ENCODE results near the gene GIMD1.
"Not testable (repeated sequence)": the region's sequence is repeated elsewhere in the genome, so short reads cannot be mapped to it uniquely, and the experiment has no call there.

GIMD1 gene

GRCh38 chr4:106368678-106369077, at the start of gene GIMD1:
Gene GIMD1, minus strand, starts transcription at chr4:106368778. Its CDS starts 1,343 bp downstream, at chr4:106367435.
- Histone ChIP-seq H3K9me3 (ENCODE audit: control insufficient read depth, insufficient read depth, low read depth, low read length) (no peaks in the 10 kb centered on the region), H3K27ac (ENCODE audit: low read depth, low read length) (no peak within 1 kb of the TSS), H3K9ac (ENCODE audit: low read length) (no peak within 1 kb of the TSS), H3K27me3 (ENCODE audit: control insufficient read depth, insufficient read depth, low read length) (no peaks in the 10 kb centered on the region), H3K4me1 (ENCODE audit: control insufficient read depth, insufficient read depth, low read length) (peaks cover 10% of the 10 kb centered on the region), H3K36me3 (ENCODE audit: control insufficient read depth, insufficient read depth, low read length) (no peaks in the 10 kb centered on the region), H3K4me3 (ENCODE audit: low read depth, low read length) (no peak within 1 kb of the TSS)

- Histone ChIP-seq H3K36me3 (ENCODE audit: control insufficient read depth, insufficient read depth, low read length) (no peaks in the 10 kb centered on the region), H3K4me3 (ENCODE audit: low read depth, low read length) (no peak overlapping the region), H3K27ac (ENCODE audit: low read depth, low read length) (no peak overlapping the region), H3K27me3 (ENCODE audit: control insufficient read depth, insufficient read depth, low read length) (no peaks in the 10 kb centered on the region), H3K9ac (ENCODE audit: low read length) (no peak overlapping the region), H3K9me3 (ENCODE audit: control insufficient read depth, insufficient read depth, low read depth, low read length) (no peaks in the 10 kb centered on the region), H3K4me1 (ENCODE audit: control insufficient read depth, insufficient read depth, low read length) (peaks cover 35% of the 10 kb centered on the region)
Measured at GRCh38 chr4:106414366-106414765, 45.8 kb upstream of the GIMD1 start.

- Histone ChIP-seq H3K36me3 (ENCODE audit: control insufficient read depth, insufficient read depth, low read length) (no peaks in the 10 kb centered on the region), H3K9ac (ENCODE audit: low read length) (peak overlapping the region; percentile 56), H3K9me3 (ENCODE audit: control insufficient read depth, insufficient read depth, low read depth, low read length) (0 out of 2 replicates have a peak, but pooled peaks cover 4% of the 10 kb centered on the region), H3K27ac (ENCODE audit: low read depth, low read length) (peak overlapping the region; percentile 89; the same call in 1 of the 2 replicates), H3K27me3 (ENCODE audit: control insufficient read depth, insufficient read depth, low read length) (no peaks in the 10 kb centered on the region), H3K4me1 (ENCODE audit: control insufficient read depth, insufficient read depth, low read length) (peaks cover 37% of the 10 kb centered on the region), H3K4me3 (ENCODE audit: low read depth, low read length) (no peak overlapping the region; the same call in 1 of the 2 replicates)
Measured at GRCh38 chr4:106409901-106410889, 41.6 kb upstream of the GIMD1 start.

- H3K9me3 ChIP-seq (ENCODE audit: control insufficient read depth, insufficient read depth, low read depth, low read length); H3K36me3 ChIP-seq (ENCODE audit: control insufficient read depth, insufficient read depth, low read length); H3K9ac ChIP-seq (ENCODE audit: low read length); H3K4me3 ChIP-seq (ENCODE audit: low read depth, low read length); H3K27ac ChIP-seq (ENCODE audit: low read depth, low read length); H3K27me3 ChIP-seq (ENCODE audit: control insufficient read depth, insufficient read depth, low read length): not testable (repeated sequence)
- peaks cover 33% of the 10 kb centered on the region for H3K4me1 ChIP-seq (ENCODE audit: control insufficient read depth, insufficient read depth, low read length)
Measured at GRCh38 chr4:106408004-106408403, 39.4 kb upstream of the GIMD1 start.

- H3K4me1 ChIP-seq (ENCODE audit: control insufficient read depth, insufficient read depth, low read length): no peaks in the 10 kb centered on the region
- H3K36me3 ChIP-seq (ENCODE audit: control insufficient read depth, insufficient read depth, low read length): no peaks in the 10 kb centered on the region
- peaks cover 21% of the 10 kb centered on the region; the same call in 1 of the 2 replicates for H3K9me3 ChIP-seq (ENCODE audit: control insufficient read depth, insufficient read depth, low read depth, low read length)
- no peak overlapping the region for H3K9ac ChIP-seq (ENCODE audit: low read length)
- no peaks in the 10 kb centered on the region for H3K27me3 ChIP-seq (ENCODE audit: control insufficient read depth, insufficient read depth, low read length)
- no peak overlapping the region for H3K27ac ChIP-seq (ENCODE audit: low read depth, low read length)
- no peak overlapping the region for H3K4me3 ChIP-seq (ENCODE audit: low read depth, low read length)
Measured at GRCh38 chr4:106401157-106401556, 32.6 kb upstream of the GIMD1 start.

DNA sequence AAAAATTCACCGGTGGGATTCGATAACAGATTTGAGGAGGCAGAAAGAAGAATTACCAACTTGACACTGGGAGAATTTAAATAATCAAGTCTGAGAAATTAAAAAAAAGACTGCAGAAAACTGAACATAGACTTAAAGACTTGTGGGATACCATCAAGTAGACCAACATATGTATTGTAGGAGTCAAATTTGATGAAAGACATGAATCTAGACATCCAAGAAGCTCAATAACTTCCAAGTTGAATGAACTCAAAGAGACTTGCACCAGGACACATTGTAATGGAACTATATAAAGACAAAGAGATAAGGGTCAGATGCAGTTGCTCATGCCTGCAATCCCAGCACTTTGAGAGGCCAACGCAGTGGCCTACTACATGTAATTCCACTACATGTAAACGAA, 30.3 kb upstream of the GIMD1 start:
- H3K27me3 ChIP-seq (ENCODE audit: control insufficient read depth, insufficient read depth, low read length); H3K4me1 ChIP-seq (ENCODE audit: control insufficient read depth, insufficient read depth, low read length); H3K36me3 ChIP-seq (ENCODE audit: control insufficient read depth, insufficient read depth, low read length); H3K27ac ChIP-seq (ENCODE audit: low read depth, low read length); H3K4me3 ChIP-seq (ENCODE audit: low read depth, low read length); H3K9ac ChIP-seq (ENCODE audit: low read length): not testable (repeated sequence)
- H3K9me3 ChIP-seq (ENCODE audit: control insufficient read depth, insufficient read depth, low read depth, low read length): peaks cover 25% of the 10 kb centered on the region; the same call in 1 of the 2 replicates

DNA sequence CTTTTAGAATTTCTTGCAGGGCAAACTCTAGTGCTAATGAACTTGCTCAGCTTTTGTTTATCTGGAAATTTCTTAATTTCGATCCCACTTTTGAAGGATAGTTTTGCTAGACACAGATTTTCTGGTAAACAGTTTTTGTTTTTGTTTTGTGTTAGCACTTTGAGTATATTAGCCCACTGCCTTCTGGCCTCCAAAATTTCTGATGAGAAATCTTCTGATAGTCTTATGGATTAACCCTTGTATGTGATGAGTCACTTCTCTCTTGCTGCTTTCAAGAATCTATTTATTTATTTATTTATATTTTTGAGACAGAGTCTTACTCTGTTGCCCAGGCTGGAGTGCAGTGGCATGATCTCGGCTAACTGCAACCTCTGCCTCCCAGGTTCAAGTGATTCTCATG, 27.0 kb upstream of the GIMD1 start:
- Histone ChIP-seq H3K27me3 (ENCODE audit: control insufficient read depth, insufficient read depth, low read length) (no peaks in the 10 kb centered on the region), H3K4me3 (ENCODE audit: low read depth, low read length) (no peak overlapping the region), H3K9ac (ENCODE audit: low read length) (no peak overlapping the region), H3K36me3 (ENCODE audit: control insufficient read depth, insufficient read depth, low read length) (no peaks in the 10 kb centered on the region), H3K27ac (ENCODE audit: low read depth, low read length) (no peak overlapping the region), H3K4me1 (ENCODE audit: control insufficient read depth, insufficient read depth, low read length) (no peaks in the 10 kb centered on the region), H3K9me3 (ENCODE audit: control insufficient read depth, insufficient read depth, low read depth, low read length) (peaks cover 22% of the 10 kb centered on the region; the same call in 1 of the 2 replicates)

- no peak overlapping the region for H3K27ac ChIP-seq (ENCODE audit: low read depth, low read length)
- H3K4me3 ChIP-seq (ENCODE audit: low read depth, low read length): no peak overlapping the region
- H3K27me3 ChIP-seq (ENCODE audit: control insufficient read depth, insufficient read depth, low read length): no peaks in the 10 kb centered on the region
- no peaks in the 10 kb centered on the region; the same call in 1 of the 2 replicates for H3K9me3 ChIP-seq (ENCODE audit: control insufficient read depth, insufficient read depth, low read depth, low read length)
- H3K4me1 ChIP-seq (ENCODE audit: control insufficient read depth, insufficient read depth, low read length): no peaks in the 10 kb centered on the region
- H3K36me3 ChIP-seq (ENCODE audit: control insufficient read depth, insufficient read depth, low read length): no peaks in the 10 kb centered on the region
- no peak overlapping the region for H3K9ac ChIP-seq (ENCODE audit: low read length)
Measured at GRCh38 chr4:106385853-106386393, 17.3 kb upstream of the GIMD1 start.

DNA sequence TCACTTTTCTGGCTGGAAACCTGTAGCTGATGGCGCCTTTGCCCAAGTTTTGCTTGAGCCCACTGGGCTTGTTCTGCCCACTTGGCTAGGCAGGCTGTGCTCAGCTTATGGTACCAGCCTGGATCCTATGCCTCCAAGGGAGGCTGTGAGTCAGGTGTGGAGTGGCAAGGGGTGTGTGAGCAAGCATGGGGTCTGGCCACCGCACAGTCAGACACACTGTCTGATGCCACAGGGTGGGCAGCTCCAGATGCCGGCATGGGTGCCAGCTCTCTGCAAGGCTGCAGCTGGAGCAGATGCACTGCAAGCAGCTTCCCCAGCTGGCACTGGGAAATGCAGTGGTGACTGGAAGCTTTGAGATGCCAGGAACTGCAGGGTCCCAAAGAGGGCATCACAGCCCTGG, 16.3 kb upstream of the GIMD1 start:
- no peaks in the 10 kb centered on the region for H3K27me3 ChIP-seq (ENCODE audit: control insufficient read depth, insufficient read depth, low read length)
- no peak overlapping the region for H3K27ac ChIP-seq (ENCODE audit: low read depth, low read length)
- H3K36me3 ChIP-seq (ENCODE audit: control insufficient read depth, insufficient read depth, low read length): no peaks in the 10 kb centered on the region
- H3K9me3 ChIP-seq (ENCODE audit: control insufficient read depth, insufficient read depth, low read depth, low read length): no peaks in the 10 kb centered on the region; the same call in 1 of the 2 replicates
- H3K4me1 ChIP-seq (ENCODE audit: control insufficient read depth, insufficient read depth, low read length): no peaks in the 10 kb centered on the region
- no peak overlapping the region for H3K9ac ChIP-seq (ENCODE audit: low read length)
- no peak overlapping the region for H3K4me3 ChIP-seq (ENCODE audit: low read depth, low read length)

GRCh38 chr4:106380179-106380578, 11.6 kb upstream of the GIMD1 start:
- H3K4me1 ChIP-seq (ENCODE audit: control insufficient read depth, insufficient read depth, low read length): no peaks in the 10 kb centered on the region
- H3K36me3 ChIP-seq (ENCODE audit: control insufficient read depth, insufficient read depth, low read length): no peaks in the 10 kb centered on the region
- H3K9me3 ChIP-seq (ENCODE audit: control insufficient read depth, insufficient read depth, low read depth, low read length): no peaks in the 10 kb centered on the region
- H3K27ac ChIP-seq (ENCODE audit: low read depth, low read length): no peak overlapping the region
- H3K4me3 ChIP-seq (ENCODE audit: low read depth, low read length): no peak overlapping the region
- H3K27me3 ChIP-seq (ENCODE audit: control insufficient read depth, insufficient read depth, low read length): no peaks in the 10 kb centered on the region
- H3K9ac ChIP-seq (ENCODE audit: low read length): no peak overlapping the region

- Histone ChIP-seq H3K27me3 (ENCODE audit: control insufficient read depth, insufficient read depth, low read length) (no peaks in the 10 kb centered on the region), H3K36me3 (ENCODE audit: control insufficient read depth, insufficient read depth, low read length) (no peaks in the 10 kb centered on the region), H3K27ac (ENCODE audit: low read depth, low read length) (no peak overlapping the region), H3K4me3 (ENCODE audit: low read depth, low read length) (no peak overlapping the region), H3K9me3 (ENCODE audit: control insufficient read depth, insufficient read depth, low read depth, low read length) (no peaks in the 10 kb centered on the region), H3K4me1 (ENCODE audit: control insufficient read depth, insufficient read depth, low read length) (0 out of 2 replicates have a peak, but pooled peaks cover 6% of the 10 kb centered on the region), H3K9ac (ENCODE audit: low read length) (no peak overlapping the region)
Measured at GRCh38 chr4:106373026-106373425, 4.4 kb upstream of the GIMD1 start.

Data from HUES6 (cell line).